GM21717 (cell line): ENCODE results near the gene PRKCH.
"Not testable (repeated sequence)": the region's sequence is repeated elsewhere in the genome, so short reads cannot be mapped to it uniquely, and the experiment has no call there.

ENCODE experiments used
- ATAC-seq: cut with Tn5 transposase; IDR thresholded peaks from one replicate; pipeline ENCODE4 v1.9.1; 2021; ENCODE audit warnings: mild to moderate bottlenecking, moderate library complexity; ENCODE audit not compliant: unreplicated experiment

The PRKCH gene

DNA sequence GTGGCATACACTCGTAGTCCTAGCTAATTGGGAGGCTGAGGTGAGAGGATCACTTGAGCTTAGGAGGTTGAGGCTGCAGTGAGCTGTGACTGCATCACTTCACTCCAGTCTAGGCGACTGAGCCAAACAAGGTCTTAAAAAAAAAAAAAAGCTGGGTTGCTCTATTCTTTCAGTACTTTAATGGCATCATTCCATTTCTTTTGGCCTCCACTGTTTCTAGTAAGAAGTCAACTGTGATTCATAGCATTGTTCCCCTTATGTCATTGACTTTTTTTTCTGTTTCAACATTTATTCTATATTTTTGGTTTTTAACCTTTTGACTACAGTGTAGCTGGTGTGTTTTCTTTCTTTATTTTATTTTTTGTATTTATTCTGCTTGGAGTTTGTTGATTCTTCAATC lies 16.7 kb upstream of the PRKCH start:
- no peak for ATAC-seq

DNA sequence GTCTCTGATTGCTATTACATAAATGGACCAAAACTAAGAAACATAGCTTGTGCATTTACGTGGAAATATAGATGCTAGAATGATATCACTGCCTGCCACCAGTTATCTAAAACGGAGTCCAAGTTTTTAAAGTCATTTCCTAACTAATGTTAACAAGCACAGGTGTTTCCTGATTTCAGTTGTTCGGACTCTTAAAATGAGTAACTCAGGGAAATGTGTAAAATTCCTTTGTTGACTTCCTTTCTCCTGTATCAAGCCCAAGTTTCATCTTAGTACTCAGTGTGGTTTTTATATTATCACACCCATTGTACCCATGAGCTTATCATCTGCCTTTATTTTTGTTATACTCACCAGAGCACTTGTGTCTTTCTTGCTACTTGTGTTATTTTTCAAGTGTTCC lies 13.2 kb upstream of the PRKCH start:
- ATAC-seq = no peak

DNA sequence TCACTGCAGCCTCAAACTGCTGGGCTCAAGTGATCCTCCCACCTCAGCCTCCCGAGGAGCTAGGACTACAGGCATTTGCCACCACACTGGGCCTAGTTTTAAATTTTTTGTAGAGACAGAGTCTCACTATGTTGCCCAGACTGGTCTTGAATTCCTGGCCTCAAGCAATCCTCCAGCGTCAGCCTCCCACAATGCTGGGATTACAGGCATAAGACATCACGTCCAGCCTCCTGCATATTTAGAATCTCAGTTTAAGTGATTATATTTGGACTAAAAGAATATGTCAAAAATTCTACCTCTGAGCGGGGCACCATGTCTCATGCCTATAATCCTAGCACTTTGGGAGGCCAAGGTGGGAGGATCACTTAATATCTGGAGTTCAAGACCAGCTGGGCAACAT lies 12.7 kb upstream of the PRKCH start:
- ATAC-seq = not testable (repeated sequence)

DNA sequence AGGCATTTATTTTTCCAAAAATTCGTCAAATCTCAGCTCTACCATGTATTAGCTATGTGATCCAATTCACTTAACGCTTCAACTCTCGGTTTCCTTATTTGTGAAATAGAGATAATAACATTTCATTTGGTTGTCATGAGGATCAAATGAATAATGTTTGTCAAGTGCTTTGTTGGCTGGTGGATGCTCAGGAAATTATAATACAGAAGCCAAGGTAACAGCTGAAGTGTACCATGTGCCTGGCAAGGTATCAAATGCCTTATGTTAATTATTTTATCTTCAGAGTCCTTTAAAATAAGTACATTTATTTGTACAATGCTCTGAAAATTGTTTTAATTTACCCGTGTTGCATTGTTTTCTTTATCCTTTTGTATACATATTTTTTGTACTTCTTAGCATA lies 6.1 kb upstream of the PRKCH start:
- ATAC-seq = no peak

DNA sequence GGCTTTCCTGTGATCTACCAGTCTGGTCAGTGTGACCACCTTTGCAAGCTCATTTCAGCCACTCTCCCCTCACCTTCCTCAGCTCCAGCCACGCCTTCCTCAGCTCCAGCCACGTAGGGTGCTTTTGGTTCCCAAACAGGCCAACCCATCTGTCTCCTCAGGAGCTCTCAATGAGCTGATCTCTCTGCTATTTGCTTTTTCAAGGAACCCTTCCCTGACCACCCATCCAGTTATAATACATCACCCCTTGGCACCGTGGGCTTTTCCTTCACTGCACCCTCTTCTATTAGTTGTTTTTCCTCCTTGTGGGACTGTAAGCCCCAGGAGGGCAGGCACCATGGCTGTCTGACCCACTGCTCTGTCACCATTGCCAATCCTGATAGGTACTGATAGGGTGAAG lies 2.3 kb upstream of the PRKCH start:
- ATAC-seq = no peak

DNA sequence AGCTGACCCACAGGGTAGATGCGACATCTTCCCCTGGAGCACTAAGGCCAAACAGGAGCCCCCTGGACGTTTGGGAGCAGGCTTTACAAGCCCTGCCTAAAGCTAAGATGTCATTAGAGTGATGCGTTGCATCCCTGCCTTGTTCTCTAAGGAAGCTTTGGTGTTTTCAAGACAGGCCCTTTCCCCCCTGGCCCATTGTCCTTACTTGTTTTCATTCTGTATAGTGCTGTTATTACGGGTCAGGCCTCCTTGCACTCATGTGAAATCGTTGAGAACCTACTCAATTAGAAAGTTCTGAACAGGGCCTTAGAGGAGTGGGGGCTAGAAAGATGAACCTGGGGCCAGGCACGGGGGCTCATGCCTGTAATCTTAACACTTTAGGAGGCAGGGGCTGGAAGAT lies 1.7 kb upstream of the PRKCH start:
- ATAC-seq = no peak

DNA sequence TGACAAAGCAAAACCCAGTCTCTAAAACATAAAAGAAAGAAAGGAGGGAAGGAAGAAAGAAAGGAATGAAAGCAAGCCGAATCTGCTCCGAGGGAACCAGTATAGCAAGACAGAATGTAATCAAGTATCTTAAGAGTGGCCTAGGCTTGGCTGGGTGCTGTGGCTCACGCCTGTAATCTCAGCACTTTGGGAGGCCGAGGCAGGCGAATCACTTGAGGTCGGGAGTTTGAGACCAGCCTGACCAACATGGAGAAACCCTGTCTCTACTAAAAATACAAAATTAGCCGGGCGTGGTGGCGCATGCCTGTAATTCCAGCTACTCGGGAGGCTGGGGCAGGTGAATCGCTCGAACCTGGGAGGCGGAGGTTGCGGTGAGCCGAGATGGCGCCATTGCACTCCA lies 1.2 kb upstream of the PRKCH start:
- not testable (repeated sequence) for ATAC-seq

DNA sequence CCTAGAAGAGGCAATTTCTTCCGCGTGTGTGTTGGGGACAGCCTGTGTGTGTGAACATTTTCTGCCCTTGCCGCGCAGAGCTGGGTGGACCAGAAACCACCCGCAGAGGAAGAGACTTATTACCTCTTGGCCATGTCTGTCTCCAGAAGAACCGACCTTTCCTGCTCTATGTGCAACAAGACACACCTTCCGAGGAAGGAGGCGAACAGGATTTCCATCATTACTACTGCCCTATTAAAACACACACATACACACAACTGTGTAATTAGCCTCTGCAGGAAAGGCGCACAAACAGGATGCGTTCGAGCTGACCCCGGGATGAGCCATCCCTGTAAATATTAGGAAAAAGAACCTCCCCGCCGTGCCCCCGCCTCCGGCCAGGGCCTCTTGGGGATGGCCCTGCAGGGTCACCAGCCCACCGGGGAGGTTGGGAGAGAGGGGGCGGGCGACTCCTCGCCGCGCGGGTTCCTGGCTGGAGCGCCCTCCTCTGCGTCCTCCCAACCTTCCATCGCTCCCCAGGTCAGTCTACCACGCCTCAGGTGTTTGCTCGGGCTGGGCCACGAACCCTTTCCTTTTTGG lies 484 bp upstream of the PRKCH start:
- ATAC-seq = peak; percentile 17

DNA sequence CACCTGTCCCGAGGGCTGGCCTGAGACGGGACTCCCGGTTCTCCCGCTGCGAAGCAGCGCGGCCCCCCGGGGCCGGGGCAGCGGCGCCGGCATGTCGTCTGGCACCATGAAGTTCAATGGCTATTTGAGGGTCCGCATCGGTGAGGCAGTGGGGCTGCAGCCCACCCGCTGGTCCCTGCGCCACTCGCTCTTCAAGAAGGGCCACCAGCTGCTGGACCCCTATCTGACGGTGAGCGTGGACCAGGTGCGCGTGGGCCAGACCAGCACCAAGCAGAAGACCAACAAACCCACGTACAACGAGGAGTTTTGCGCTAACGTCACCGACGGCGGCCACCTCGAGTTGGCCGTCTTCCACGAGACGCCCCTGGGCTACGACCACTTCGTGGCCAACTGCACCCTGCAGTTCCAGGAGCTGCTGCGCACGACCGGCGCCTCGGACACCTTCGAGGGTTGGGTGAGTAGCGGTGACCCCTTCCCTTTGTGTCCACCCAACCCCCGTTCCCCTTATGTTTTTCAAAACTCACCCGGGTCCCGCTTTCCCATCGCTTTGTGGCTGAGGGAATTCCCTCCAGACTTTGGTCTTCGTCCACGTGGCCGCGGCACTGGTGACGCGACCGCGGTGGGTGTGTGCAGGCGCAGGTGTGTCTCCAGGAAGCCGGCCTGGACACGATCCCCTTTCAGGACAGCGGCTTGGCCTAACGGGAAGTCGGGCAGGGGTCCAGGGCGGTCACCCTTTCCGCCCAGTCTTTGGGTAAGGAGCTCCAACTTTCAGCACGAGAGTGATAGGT lies 826 bp downstream of the PRKCH start:
- no peak for ATAC-seq

DNA sequence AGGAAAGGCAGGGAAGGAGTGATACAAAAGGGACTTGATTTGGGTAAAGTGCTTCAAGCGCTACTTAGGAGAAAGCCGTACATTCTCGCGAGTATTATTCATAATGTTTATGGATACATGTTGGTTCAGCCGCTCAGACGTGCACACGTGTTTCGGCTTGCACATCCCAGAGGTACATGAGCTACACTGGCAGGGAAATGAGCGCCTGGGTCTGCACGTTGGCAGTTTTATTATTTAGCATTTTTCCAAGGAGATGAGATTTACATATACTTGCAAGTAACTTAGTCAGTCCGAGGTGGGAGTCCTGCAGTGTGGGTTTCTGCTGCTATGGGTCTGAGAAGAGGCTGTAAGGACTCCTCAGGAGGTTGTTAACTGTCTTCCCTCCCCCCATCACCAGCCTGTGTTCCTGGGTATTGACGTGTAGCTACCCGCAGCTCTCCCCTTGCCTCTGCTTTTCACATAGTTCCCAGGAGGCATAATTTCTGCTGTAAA lies 1.5 kb downstream of the PRKCH start:
- no peak for ATAC-seq

DNA sequence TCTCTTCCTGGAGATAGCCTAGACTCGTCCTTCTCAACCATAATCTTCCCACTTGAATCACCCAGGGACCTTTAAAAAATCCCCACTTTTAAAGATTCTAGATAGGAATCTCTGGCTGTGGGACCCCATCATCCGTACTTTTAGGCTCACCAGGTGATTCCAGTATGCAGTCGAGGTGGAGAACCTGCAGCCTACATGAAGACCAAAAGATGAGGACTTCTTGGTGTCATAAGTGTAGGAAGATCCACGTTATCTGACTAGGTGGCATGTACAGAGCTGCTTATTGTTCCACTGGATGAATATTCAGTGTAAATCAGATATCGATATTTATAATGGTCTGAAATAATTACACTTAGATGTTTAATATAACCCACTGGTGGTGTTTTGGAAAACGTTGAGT lies 2.6 kb downstream of the PRKCH start:
- no peak for ATAC-seq

DNA sequence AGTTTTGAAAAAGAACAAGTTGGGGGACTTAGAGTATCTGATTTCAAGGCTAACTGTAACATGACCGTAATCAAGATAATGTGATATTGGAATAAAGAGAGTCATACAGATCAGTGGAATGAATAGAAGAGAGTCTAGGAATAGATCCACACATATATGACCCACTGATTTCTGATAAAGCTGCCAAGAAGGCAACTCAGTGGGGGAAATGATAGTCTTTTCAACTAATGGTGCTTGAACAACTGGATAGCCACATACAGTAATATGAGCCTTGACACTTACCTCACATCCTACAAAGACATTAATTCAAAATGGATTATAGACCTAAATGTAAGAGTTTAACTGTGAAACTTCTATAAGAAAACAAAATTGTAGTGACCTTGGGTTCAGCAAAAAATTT lies 3.8 kb downstream of the PRKCH start:
- ATAC-seq = no peak

DNA sequence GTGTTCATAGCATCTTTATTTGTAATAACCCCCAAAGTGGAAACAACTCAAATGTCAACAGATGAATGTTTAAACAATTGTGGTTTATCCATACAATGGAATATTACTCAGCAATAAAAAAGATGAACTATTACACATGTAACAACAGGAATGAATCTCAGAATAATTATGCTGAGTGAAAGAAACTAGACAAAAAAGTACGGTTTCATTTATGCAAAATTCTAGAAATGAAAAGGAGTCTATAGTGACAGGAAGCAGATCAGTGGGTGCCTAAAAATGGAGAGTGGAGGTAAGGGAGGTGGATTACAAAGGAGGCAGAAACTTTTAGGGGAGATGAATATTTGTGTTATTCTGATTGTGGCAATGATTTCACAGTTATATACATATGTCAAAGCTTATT lies 4.8 kb downstream of the PRKCH start:
- ATAC-seq = no peak

DNA sequence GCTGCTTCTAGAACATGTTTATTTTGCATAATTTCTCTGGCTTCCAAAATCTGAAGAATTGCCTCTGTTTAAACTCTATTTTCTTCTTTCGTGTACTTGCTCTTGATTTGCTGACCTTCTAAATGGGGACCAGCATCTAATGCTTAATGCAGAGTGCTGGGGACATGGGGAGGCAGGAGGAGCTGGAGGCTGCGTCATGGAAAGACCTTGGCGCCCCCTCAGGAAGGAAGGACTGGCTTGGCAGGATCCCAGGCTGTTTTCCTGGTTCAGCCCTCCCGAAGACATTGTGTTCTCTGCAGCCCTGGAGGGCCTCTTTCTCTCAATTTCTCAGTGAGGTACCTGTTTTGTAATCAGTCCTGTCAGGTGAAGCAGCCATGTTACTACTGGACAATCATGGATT lies 5.5 kb downstream of the PRKCH start:
- ATAC-seq = no peak

DNA sequence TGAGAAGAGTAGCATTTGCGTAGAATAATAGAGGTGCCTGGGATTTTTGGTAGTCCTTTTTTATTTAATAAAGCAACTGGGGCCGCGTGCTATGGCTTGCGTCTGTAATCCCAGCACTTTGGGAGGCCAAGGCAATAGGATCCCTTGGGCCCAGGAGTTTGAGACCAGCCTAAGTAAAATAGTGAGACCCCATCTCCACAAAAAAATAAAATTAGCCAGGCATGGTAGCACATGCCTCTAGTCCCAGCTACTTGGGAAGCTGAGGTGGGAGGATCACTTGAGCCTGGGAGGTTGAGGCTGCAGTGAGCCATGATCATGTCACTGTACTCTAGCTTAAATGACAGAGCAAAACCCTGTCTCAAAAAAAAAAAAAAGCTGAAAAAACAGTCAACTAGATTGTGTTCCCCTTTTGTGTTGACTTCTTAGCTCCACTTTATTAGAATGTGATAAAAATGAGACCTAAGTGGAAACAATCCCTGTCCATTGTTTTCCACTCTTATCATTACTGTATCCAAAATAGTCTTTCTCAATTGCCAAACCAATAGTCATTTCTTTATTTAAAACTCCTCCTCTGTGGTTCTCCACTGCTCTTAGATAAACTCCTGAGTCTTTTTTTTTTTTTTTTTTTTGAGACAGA lies 7.4 kb downstream of the PRKCH start:
- no peak for ATAC-seq

DNA sequence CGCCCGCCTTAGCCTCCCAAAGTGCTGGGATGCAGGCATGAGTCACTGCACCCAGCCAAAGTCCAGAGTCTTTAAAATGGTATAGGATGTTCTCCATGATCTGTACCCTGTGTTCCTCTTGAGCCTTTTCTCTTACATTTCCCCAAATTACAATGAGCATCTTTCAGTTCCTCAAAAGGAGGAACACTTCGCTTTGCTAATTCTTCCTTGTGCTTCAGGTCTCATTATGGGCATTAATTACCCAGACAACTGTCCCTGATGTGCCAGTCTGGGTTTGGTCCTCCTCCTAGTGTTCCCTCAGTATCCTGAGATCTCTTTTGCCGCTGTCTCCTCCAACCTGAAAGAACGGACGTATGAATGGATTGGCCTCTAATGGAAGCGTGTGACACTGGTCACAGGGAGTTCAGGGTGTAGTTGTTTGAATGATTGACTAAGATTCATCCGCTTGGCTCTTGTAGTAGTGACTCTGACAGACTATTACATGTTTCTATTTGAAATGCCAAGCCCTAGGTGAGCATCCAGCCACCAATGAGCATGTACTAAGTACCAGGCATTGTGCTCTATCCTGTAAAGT lies 8.2 kb downstream of the PRKCH start:
- no peak for ATAC-seq

DNA sequence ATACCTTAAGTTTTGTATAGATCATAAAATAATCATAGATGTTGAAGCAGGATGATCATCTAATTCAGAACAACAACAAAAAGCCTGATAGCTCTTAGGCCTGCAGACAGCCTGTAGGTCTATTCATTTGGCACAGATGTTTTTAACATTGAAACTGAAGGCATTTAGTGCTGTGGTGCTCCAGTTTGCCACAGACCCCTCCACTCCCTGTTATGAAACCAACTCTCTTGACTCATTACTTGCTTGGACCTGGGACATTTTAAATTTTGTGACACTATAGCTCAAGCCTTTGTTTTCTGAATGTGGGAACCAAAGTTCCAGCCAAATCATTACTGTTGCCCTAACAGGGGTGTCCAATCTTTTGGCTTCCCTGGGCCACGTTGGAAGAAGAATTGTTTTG lies 9.1 kb downstream of the PRKCH start:
- ATAC-seq = no peak

DNA sequence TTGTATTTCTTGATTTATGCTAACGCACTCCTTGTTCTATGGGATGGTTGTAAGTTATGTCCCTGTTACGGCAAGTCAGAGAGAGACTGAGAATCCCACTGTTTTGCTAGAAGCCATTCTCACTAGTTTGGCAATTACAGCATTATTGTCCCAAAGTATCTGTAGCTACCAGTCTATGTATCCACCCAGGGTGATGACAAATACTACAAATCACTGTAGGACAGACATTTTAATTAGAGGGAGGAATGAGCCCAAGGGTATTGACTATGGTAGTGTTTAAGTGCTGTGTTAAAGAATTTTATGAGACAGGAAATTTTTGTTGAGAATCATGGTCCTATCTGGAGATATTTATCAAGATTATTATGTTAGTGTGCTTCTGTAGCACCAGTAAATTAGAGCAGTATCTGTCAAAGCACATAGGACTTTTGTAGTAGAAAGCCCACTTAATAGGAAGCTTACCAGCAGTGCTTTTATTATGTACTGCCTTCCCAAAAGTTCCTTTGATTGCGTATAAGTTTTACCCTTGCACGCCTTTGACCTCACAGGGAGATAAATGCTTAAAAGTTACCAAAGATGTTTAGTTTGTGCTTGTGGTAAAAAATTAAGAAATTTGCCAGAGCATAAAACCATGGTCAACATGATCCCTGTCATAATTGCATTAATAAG lies 10.7 kb downstream of the PRKCH start:
- no peak for ATAC-seq

DNA sequence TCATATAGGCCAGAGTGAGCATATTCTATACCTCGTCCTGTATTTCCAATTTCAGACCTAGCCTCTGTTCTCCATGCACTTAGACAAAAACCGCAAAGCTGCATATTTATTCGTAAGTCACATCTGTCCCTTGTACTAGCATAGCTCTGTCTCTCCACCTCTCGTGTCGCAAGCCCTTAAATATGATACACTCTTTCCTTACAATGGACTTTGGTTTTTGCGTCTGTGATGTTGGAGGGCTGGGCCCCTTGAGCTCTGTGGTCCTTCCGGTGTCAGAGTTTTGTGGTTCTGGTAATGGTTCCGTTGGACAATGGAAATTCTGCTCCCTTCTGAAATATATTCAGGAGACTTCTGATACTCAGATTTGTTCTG lies 11.3 kb downstream of the PRKCH start:
- no peak for ATAC-seq

DNA sequence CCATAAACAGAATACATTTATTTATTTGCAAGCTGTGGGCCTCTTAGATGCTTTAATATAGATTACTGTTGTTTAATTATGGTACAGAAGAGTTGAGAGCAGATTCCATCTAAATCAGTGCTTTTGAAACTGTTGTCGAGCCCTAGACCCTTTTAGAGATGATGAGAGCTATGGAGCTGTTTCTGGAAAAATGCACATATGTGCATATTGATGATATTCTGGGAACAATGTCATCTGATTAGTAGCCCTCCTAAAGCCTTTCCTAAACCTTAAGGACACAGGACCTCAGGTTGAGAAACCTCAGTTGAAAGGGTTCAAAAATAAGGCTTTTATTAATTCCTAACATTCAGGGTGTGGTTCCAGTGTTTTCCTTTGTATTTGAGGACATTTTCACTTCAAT lies 11.7 kb downstream of the PRKCH start:
- ATAC-seq = no peak

DNA sequence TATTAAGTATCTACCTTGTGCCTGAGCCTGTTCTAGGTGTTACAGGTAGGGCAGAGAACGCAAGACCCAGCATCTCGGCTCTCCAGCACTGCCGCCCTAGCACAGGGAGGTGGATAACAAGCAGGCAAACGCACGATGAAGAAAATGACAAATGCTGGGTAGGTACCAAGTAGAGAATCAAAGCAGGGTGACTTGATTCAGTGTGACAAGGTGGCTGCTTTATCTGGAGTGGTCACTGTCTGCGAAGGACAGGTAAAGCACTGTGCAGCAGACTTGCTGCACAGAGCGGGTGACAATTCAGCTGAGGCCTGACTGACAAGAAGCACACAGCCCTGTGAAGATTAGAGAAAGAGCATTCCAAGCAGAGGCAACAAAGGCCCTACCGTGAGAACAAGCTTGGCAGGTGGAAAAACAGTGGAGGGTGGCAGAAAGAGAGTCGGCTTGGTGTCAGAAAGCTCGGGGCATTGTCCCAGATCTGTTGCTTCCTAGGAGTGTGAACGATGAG lies 12.9 kb downstream of the PRKCH start:
- no peak for ATAC-seq
